ENCODE results near the gene RIT2.

RIT2 gene

GRCh38 chr18:43080671-43081070 lies 34.8 kb downstream of the RIT2 start:
- no peak for DNase-seq
- Mint-ChIP-seq H3K27me3 (ENCODE audit: low read depth, poor library complexity) (no peaks in the 10 kb centered on the region), H3K27ac (no peak overlapping the region), H3K4me1 (no peaks in the 10 kb centered on the region), H3K4me3 (no peak overlapping the region), H3K36me3 (ENCODE audit: low read depth) (no peaks in the 10 kb centered on the region), H3K9me3 (no peaks in the 10 kb centered on the region)
- TF ChIP-seq CTCF (IDR thresholded peaks at IDR 0.05): no peak

- no peaks in the 10 kb centered on the region for H3K4me1 Mint-ChIP-seq
- no peaks in the 10 kb centered on the region for H3K27me3 Mint-ChIP-seq (ENCODE audit: low read depth, poor library complexity)
- no peaks in the 10 kb centered on the region for H3K36me3 Mint-ChIP-seq (ENCODE audit: low read depth)
- no peak for TF ChIP-seq CTCF (IDR thresholded peaks at IDR 0.05)
- no peaks in the 10 kb centered on the region for H3K9me3 Mint-ChIP-seq
- DNase-seq: no peak
- H3K27ac Mint-ChIP-seq: no peak overlapping the region
- H3K4me3 Mint-ChIP-seq: no peak overlapping the region
These were observed 36.1 kb downstream of the RIT2 start for GRCh38 chr18:43079422-43079821.

- no peaks in the 10 kb centered on the region for H3K9me3 Mint-ChIP-seq
- no peak overlapping the region for H3K4me3 Mint-ChIP-seq
- H3K27me3 Mint-ChIP-seq (ENCODE audit: low read depth, poor library complexity): no peaks in the 10 kb centered on the region
- H3K27ac Mint-ChIP-seq: no peak overlapping the region
- no peaks in the 10 kb centered on the region for H3K36me3 Mint-ChIP-seq (ENCODE audit: low read depth)
- H3K4me1 Mint-ChIP-seq: no peaks in the 10 kb centered on the region
- no peak for TF ChIP-seq CTCF (IDR thresholded peaks at IDR 0.05)
- no peak for DNase-seq
These were observed 36.9 kb downstream of the RIT2 start for GRCh38 chr18:43078478-43079092.

- Mint-ChIP-seq H3K4me1 (no peaks in the 10 kb centered on the region), H3K9me3 (no peaks in the 10 kb centered on the region), H3K27ac (no peak overlapping the region), H3K27me3 (ENCODE audit: low read depth, poor library complexity) (no peaks in the 10 kb centered on the region), H3K4me3 (no peak overlapping the region), H3K36me3 (ENCODE audit: low read depth) (no peaks in the 10 kb centered on the region)
- no peak for DNase-seq
- no peak for TF ChIP-seq CTCF (IDR thresholded peaks at IDR 0.05)
These were observed 37.8 kb downstream of the RIT2 start for GRCh38 chr18:43077510-43078308.

- no peaks in the 10 kb centered on the region for H3K4me1 Mint-ChIP-seq
- no peak overlapping the region for H3K4me3 Mint-ChIP-seq
- no peak for DNase-seq
- no peaks in the 10 kb centered on the region for H3K36me3 Mint-ChIP-seq (ENCODE audit: low read depth)
- H3K27me3 Mint-ChIP-seq (ENCODE audit: low read depth, poor library complexity): no peaks in the 10 kb centered on the region
- no peaks in the 10 kb centered on the region for H3K9me3 Mint-ChIP-seq
- no peak for TF ChIP-seq CTCF (IDR thresholded peaks at IDR 0.05)
- H3K27ac Mint-ChIP-seq: no peak overlapping the region
These were observed 41.7 kb downstream of the RIT2 start for GRCh38 chr18:43073771-43074170.

- H3K27me3 Mint-ChIP-seq (ENCODE audit: low read depth, poor library complexity): no peaks in the 10 kb centered on the region
- H3K36me3 Mint-ChIP-seq (ENCODE audit: low read depth): no peaks in the 10 kb centered on the region
- H3K27ac Mint-ChIP-seq: no peak overlapping the region
- no peak overlapping the region for H3K4me3 Mint-ChIP-seq
- no peaks in the 10 kb centered on the region for H3K4me1 Mint-ChIP-seq
- DNase-seq: no peak
- no peak for TF ChIP-seq CTCF (IDR thresholded peaks at IDR 0.05)
- no peaks in the 10 kb centered on the region for H3K9me3 Mint-ChIP-seq
These were observed 46.7 kb downstream of the RIT2 start for GRCh38 chr18:43068781-43069180.

Data from nephron progenitor cell (in vitro differentiated cells).